HPDE6-E6E7 (cell line): ENCODE results near the gene GRPEL2.
"Not testable (repeated sequence)": the region's sequence is repeated elsewhere in the genome, so short reads cannot be mapped to it uniquely, and the experiment has no call there.

ENCODE experiments used
- DNase-seq: peaks from one replicate; pipeline ENCODE4 v3.0.0; 2011; ENCODE audit warnings: missing footprints; ENCODE audit errors: extremely low spot score

The GRPEL2 gene

GRCh38 chr5:149376711-149377447, 31.6 kb downstream of the GRPEL2 start:
- no peak for DNase-seq

GRCh38 chr5:149378241-149378820, 33.0 kb downstream of the GRPEL2 start:
- DNase-seq: no peak

- no peak for DNase-seq
These were observed 34.0 kb downstream of the GRPEL2 start, which contains the start of gene IL17B for GRCh38 chr5:149379177-149379761. IL17B (minus strand) TSS chr5:149379292; CDS start chr5:149379225, 67 bp downstream.

GRCh38 chr5:149379818-149380374, 34.6 kb downstream of the GRPEL2 start:
- no peak for DNase-seq

- DNase-seq: no peak
These were observed 35.3 kb downstream of the GRPEL2 start for GRCh38 chr5:149380466-149381121.

- no peak for DNase-seq
These were observed 36.1 kb downstream of the GRPEL2 start for GRCh38 chr5:149381261-149381985.

GRCh38 chr5:149381986-149382338, 36.7 kb downstream of the GRPEL2 start:
- peak; percentile 73 for DNase-seq

- no peak for DNase-seq
These were observed 37.4 kb downstream of the GRPEL2 start for GRCh38 chr5:149382517-149383220.

GRCh38 chr5:149383399-149383798, 38.1 kb downstream of the GRPEL2 start:
- no peak for DNase-seq

- no peak for DNase-seq
These were observed 40.9 kb downstream of the GRPEL2 start for GRCh38 chr5:149386166-149386565.

- DNase-seq: no peak
These were observed 41.9 kb downstream of the GRPEL2 start for GRCh38 chr5:149387081-149387631.

GRCh38 chr5:149387982-149388381, 42.7 kb downstream of the GRPEL2 start:
- DNase-seq: no peak

GRCh38 chr5:149388498-149389190, 43.3 kb downstream of the GRPEL2 start:
- DNase-seq: no peak

- DNase-seq: no peak
These were observed 44.5 kb downstream of the GRPEL2 start for GRCh38 chr5:149389552-149390495.

- DNase-seq: not testable (repeated sequence)
These were observed 45.8 kb downstream of the GRPEL2 start for GRCh38 chr5:149391076-149391475.

- no peak for DNase-seq
These were observed 46.2 kb downstream of the GRPEL2 start for GRCh38 chr5:149391524-149391923.

- peak; percentile 45 for DNase-seq
These were observed 47.4 kb downstream of the GRPEL2 start for GRCh38 chr5:149392718-149393117.

- DNase-seq: not testable (repeated sequence)
These were observed 49.7 kb downstream of the GRPEL2 start for GRCh38 chr5:149394996-149395395.

GRCh38 chr5:149397530-149397929, 52.2 kb downstream of the GRPEL2 start:
- DNase-seq: no peak
